Right ventricle myocardium inferior (tissue), 1 donor: ENCODE data around the gene UTF1. TPM values are rescaled to one million over a fixed set of nuclear protein-coding genes. Genes with fewer than 3 reads are reported as not detected.
A peak's percentile ranks its signal among the peaks of the same experiment; 100 is the strongest.

Source experiments
- ATAC-seq: fragments of 200-7000 bp; cut with Tn5 transposase; one replicate; pipeline ENCODE4 v1.9.1; 2020; ENCODE audit warnings: mild to moderate bottlenecking, moderate library complexity
- DNase-seq: peaks from one replicate; pipeline ENCODE4 v3.0.0; 2021; ENCODE audit errors: missing footprints
- intact Hi-C: fragments of 100-400 bp; cut with DNase I; formaldehyde crosslinking; loops from one replicate; pipeline ENCODE4 v1.11.0; 2022
- long read RNA-seq: library from polyadenylated mRNA; unstranded; transcript quantifications from one replicate; pipeline ENCODE4 v2.0.0, GENCODE V29; 2021
- total RNA-seq: library from RNA; stranded (reverse); fragmentation: NEBNext Ultra II Directional; extraction: Animal tissue kit (Norgen Biotek cat#: 25700); gene quantifications from one replicate; pipeline ENCODE4 v1.2.1, GENCODE V29; 2021
- donor health status: DM: no; HTN: yes; CAD: no; lungs with severe emphysema.

UTF1 gene, protein sequence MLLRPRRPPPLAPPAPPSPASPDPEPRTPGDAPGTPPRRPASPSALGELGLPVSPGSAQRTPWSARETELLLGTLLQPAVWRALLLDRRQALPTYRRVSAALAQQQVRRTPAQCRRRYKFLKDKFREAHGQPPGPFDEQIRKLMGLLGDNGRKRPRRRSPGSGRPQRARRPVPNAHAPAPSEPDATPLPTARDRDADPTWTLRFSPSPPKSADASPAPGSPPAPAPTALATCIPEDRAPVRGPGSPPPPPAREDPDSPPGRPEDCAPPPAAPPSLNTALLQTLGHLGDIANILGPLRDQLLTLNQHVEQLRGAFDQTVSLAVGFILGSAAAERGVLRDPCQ
- not detected for total RNA-seq
- long read RNA-seq = 0 reads

DNA sequence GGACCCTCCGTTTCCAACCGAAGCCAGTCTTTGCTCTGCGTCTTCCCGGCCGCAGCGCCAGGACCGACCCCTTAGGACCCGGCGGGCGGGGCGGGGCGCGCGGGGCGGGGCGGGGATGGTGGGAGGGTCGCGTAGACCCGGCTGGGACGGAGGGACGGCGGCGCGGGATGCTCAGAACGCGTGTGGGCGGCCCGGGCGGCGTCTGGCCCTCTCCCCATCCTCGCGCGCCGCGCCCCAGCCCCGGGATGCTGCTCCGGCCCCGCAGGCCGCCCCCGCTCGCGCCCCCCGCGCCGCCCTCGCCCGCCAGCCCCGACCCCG is at the start of gene UTF1:
Gene UTF1, plus strand, starts transcription at position 174 of the 318 bp plus-strand sequence. Its CDS starts 72 bp downstream, at position 246.
- no peak for DNase-seq
- no peak for ATAC-seq
- intact Hi-C loops = no loop called here

DNA sequence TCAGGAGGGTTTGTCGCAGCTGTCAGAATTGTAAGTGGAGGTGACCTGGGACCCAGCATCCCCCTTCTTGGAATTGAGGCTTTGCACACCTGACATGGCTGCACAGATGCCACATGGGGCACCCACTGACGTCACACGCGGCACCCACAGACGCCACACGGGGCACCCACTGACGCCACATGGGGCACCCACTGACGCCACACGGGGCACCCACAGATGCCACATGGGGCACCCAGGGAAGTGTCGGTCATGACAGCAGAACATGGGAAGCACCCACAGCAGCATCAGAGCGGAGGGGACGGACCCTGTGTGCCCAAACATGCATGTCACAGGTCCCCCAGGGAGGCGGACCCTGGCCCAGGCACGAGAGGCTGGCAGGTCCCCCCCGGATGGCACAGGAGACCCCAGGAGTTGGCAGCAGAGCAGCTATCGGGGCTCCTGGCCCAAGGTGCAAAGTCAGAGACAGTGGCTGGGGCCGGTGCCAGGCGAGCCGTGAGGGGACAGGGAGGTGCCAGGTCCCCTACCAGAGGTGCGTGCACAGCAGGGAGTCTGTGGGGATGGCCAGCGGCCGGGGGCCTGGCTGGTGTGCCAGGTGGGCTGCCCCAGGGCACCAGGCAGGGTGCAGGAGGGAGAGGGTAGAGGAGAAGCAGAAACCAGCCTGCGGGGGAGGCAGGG is 48.9 kb upstream of the UTF1 start:
- intact Hi-C loops = no loop called here
- DNase-seq = peak; percentile 68
- ATAC-seq = no peak

DNA sequence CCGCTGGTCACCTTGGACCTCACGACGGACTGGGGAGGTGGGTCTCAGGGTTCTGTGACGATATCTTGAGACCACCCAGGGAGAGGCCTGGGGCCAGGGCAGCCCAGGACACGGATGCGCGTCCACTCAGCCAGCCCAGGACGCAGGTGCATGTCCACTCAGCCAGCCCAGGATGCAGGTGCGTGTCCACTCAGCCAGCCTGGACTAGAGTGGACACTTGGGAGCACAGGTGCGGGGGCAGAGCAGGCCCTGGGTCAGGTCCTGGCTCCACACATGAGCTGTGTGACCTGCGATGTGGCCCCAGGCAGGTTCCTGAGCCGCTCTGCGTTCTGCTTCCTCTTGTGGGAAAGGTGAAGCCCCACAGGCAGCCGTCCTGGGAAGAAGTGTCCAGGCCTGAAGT is 47.8 kb upstream of the UTF1 start:
- intact Hi-C loops = no loop called here
- ATAC-seq (no peak), DNase-seq (peak; percentile 56)

DNA sequence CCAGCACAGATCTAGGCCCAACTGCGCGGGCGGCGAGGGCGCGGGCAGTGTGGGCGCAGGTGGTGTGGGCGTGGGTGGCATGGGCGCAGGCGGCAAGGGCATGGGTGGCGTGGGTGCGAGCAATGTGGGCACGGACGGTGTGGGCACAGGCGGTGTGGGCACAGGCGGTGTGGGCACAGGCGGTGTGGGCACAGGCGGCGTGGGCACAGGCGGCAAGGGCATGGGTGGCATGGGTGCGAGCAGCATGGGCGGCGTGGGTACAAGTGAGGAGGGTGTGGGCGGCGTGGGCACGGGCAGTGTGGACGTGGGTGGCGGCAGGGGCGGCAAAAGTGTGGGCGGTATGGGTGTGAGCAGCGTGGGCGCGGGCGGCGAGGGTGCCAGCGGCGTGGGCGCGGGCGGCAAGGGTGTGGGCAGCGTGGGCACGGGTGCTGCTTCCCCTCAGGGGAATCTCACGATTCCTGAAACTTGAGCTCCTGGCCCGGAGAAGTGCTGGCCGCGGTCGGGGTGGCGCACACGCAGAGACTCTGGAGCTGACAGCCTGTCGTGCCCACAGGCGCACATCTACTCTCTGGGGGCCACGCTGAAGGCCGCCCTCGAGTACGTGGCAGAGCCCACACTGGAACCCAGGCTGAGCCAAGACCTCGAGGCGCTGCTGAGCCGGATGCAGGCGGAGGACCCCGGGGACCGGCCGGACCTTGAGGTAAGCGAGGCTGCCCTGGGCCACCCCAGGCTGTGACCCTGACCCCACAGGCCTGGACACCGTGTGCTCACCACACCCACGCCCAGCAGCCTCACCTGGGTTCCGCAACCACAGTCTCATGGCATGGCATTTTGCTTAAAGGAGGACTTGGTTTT is 47.0 kb upstream of the UTF1 start:
- DNase-seq (peak; percentile 54), ATAC-seq (no peak)
- intact Hi-C loops = no loop called here

DNA sequence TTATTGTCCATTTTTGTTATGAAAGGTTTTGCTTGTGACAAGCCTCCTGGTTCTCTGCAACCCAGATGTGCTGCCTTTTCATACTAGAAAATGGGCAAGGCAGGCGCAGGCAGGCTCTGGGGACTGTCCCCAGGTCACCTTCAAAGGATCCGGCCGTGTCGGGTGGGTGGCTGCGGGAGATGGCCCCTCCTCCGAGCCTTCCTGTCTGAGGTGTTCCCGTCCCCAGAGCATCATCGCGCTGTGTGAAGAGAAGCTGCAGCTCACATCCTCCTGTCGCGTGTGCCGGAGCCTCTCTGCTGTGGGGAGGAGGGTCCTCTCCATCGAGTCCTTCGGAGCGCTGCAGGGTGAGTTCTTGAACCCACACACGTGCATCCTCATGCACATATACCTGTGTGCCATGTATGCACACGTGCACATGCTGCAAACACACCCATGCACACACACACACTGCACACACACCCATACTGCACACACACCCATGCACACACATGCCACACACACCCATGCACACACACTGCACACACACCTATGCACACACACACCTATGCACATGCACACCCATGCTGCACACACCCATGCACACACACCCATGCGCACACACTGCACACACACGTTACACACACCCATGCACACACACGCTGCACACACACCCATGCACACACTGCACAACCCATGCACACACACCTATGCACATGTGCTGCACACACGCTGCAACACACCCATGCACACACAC is 46.2 kb upstream of the UTF1 start:
- ATAC-seq = no peak
- intact Hi-C loops = no loop called here
- DNase-seq = peak; percentile 30

DNA sequence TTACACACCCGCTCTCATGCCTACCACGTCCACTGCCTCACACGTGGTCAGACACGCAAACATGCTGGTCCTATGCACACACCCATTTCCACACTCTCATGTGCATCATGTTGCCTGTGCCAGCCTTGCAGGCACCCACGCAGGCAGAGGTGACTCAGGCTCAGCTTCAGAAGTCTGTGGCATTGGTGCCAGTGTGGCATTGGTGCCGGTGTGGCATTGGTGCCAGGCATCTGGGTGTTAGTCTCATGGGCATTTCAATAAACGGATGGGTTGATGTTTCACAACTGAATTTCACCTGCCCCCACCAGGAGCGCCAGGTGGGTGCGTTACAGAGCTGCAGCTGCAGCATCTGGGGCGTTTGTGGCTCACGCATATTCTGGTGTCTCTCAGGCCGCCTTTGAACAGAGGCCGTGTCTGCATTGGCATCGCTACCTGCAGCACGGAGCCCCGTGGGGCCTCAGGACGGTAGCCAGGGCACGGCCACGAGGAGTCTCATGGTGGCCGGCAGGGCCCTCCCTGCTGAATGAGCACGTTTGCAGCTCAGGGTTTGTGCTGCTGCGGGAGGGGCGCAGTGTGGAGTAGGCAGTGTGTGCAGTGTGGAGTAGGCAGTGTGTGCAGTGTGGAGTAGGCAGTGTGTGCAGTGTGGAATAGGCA is 45.3 kb upstream of the UTF1 start:
- intact Hi-C loops = no loop called here
- ATAC-seq = no peak
- peak; percentile 48 for DNase-seq

DNA sequence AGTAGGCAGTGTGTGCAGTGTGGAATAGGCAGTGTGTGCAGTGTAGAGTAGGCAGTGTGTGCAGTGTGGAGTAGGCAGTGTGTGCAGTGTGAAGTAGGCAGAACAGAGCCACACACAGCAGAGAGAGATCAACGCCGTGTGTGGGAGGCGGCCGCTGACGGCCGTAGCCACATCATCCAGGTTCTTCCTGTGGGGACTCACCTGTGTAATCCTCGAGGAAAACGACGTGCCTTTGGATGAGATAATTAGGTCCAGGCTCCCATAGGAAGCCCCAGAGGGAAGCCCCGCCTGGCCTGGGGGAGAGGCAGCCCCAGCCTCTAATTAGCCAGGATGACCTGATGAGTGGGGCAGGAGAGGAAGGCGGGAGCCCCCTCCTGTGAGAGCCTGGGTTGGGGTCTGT is 44.6 kb upstream of the UTF1 start:
- intact Hi-C loops = no loop called here
- ATAC-seq (no peak), DNase-seq (peak; percentile 18)

DNA sequence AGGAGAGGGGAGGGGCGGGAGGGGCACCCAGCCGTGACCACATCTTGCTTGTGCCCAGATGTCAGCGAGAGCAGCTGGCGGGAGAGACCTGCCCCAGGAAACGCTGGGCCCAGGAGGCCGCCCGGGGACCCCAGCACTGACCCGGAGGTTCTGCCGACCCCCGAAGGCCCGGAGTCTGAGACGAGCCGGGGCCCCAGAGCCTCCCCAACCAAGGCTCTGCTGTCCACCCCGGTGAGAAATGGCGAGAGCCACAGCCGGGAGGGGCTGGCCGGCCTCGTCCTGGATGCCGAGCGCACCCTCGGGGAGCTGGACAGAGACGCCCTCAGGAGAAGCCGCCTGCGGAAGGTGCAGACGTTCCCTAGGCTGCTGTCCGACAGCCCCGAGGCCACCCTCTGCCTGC is 44.1 kb upstream of the UTF1 start:
- intact Hi-C loops = no loop called here
- DNase-seq (peak; percentile 11), ATAC-seq (no peak)

DNA sequence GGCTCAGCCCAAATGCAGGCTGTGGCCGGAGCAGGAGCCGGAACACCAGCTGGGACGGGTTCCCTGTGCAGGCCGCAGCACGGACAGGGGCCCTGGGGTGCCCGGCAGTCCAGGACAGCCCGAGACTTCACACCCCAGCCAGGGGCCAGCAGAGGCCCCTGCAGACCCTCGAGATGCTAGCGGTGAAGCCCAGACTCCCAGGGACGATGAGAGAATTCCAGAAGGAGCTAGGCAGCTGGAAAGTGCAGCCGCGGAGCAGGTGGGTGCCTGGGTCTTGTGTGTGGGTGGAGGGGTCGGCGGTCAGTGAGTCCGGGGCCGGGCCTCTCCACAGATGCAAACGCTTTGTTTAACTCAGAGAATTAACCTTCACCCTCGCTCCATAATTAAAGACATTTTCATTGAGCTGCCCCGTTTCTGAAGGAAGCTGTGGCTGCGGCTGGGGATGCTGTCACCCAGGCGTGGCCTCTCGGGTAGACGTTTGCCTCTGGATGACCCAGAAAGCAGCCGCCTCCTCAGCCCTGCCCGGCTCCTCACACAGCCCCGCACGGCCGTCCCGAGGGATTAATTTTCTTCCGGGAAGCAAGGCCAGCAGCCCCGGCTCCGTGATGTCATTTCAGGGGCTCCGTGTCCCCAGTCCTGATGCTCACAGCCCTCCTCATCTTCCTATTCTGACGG is 43.5 kb upstream of the UTF1 start:
- DNase-seq (peak; percentile 55), ATAC-seq (no peak)
- intact Hi-C loops = no loop called here

DNA sequence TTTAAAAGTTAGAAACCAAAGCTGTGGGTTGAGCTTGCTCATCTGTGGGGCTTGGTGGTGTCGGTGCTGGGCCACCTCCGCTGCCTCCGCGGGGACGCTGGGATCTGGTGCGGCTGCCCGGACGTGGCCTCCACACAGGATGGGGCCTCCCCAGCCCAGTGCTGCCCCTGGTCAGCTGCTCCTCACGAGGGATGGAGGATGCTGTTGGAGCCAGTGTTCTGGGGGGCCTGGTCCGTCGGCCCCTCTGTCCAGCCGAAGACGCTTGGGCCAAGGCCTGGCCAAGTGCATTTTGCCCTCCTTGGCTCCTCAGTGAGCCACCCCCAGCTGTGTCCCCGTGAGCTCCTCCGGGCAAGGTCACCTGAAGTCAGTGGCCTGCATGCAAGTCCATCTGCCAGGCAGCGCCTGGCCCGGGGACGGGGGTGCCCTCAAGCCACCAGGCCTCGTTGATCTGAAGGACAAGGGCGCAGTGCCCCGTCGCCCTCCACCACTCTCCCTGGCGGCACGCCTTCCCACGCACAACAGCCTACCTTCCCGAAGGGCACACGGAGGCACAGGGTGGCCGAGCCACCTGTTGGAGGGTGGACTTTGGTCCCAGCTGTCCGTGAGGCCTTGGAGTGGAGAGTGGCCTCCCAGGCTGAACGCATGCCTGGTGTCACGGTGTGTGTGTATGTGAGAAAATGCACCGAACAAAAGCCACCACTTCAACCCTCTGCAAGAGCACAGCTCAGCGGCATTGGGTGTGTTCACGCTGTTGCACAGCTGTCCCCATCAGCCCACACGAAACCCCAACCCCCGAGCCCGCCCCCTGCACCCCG is 42.7 kb upstream of the UTF1 start:
- DNase-seq (peak; percentile 58), ATAC-seq (no peak)
- intact Hi-C loops = no loop called here

DNA sequence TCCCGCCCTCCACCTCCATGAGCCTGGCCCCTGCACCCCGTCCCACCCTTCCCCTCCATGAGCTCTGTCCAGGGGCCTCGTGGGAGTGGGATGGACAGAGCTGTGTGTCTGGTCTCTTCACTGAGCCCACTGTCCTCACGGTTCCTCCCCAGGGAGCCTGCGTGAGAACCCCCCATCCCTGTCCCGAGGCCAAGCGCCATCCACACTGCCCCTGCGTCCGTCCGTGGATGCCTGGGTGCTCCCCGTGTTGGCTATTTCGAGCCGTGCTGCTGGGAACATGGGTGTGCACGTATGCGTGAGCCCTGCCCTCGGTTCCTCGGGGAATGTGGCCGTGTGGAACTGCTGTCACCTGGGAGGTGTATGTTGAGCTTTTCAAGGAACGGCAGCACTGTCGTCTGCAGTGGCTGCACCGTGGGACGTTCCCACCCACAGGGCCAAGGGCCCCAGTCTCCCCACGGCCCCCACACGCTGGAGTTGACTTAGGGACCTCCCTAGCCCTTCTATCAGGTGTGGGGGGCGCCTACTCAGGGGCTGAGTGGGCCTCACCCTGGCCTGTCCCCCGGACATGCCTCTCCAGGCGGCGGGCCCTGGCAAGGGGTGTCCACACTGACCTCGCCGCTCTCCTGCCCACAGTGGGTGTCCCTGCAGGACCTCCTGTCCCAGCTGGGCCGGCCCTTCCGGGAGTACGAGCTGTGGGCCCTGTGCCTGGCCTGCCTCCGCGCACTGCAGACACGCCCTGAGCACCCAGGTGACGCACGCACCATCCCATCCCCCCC is 41.9 kb upstream of the UTF1 start:
- DNase-seq (peak; percentile 50), ATAC-seq (no peak)
- intact Hi-C loops = no loop called here

DNA sequence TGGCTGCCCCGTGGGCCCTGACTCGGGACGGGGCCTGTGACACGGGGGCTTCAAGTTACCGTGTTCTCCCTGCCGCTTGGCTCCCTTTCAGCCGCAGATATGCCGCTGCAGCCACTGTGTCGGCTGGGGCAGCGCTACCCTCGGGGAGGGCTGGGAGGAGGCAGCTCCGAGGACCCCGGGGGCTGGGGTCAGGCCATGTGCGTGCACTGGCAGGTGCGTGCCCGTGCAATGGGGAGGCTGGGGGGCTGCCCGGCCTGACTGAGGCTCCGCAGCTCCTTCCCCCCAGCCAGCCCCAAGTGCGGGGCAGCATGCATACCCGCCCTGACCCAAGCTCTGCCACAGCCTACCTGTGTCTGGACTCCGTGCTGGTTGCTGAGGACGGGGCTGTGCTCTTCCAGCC is 40.8 kb upstream of the UTF1 start:
- DNase-seq = peak; percentile 43
- no peak for ATAC-seq
- intact Hi-C loops = no loop called here

DNA sequence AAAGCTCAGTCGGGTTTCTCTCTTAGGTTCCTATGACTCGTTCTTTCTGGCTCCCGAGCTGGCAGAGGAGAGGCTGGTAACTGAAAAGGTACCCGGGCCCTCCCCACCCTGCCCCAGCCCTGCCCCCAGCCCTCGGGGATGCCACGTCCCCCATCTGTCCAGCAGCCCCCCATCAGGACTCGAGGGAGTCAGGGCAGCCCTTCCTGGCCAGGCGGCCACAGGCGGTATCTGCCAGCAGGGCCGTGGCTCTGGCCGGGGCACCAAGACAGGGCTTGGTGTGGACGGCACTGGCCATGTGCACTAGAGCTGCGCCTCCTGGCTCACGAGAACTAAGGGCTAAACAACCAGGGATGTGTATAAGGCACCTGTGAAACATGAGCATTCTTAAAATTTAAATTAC is 40.3 kb upstream of the UTF1 start:
- peak; percentile 61 for DNase-seq
- intact Hi-C loops = no loop called here

DNA sequence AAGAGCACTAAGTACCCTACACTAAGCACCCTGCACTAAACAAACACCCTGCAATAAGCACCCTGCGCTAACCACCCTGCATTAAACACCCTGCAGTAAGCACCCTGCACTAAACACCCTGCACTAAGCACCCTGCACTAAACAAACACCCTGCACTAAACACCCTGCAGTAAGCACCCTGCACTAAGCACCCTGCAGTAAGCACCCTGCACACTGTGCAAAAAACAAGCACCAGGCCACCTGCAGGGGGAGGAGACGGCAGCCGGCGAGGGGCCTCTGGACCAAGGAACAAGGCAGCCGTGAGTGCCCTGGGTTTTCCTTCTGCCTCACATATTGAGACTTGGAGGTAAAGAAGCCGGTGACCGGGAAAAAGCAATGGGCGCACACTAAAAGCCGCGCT is 39.8 kb upstream of the UTF1 start:
- intact Hi-C loops = no loop called here
- DNase-seq = peak; percentile 42

More for the DNA sequence above, 40.3 kb upstream of the UTF1 start:
- ATAC-seq = no peak

DNA sequence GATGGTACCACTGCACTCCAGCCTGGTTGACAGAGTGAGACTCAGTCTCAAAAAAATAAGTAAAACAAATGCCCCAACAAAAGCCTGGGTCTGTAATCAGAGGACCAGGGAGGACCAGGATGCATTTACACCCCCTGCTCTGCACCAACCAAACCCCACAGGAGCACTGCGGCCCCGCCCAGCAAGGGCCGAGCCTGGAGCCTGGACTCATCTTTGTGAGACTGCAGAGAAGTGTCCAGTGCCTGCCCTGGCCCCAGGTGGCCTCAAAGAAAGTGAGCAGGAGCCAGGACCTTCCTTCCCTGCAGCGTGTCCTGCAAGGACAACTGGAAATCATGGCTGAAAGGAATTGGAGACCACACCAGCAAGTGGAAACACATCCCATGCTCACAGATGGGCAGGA is 38.4 kb upstream of the UTF1 start:
- intact Hi-C loops = no loop called here
- ATAC-seq = no peak
- peak; percentile 39 for DNase-seq

More for the DNA sequence above, 39.8 kb upstream of the UTF1 start:
- no peak for ATAC-seq

DNA sequence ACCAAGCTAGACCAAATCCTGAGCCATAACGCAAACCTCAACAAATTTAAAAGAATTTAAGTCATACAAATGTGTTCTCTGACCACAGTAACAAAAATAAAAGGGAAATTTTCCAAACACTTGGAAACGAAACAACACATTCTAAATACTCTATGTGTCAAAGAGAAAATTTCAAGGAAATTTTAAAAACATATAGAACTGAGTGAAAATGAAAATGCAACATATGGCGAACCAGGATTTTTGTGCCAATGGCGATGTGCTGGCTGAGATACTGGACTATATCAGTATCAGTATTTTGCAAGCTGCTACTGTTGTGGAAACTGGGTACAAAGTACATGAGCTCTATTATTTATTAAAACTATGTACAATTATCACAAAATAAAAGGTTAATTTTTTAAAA is 35.9 kb upstream of the UTF1 start:
- intact Hi-C loops = no loop called here
- ATAC-seq (no peak), DNase-seq (no peak)

DNA sequence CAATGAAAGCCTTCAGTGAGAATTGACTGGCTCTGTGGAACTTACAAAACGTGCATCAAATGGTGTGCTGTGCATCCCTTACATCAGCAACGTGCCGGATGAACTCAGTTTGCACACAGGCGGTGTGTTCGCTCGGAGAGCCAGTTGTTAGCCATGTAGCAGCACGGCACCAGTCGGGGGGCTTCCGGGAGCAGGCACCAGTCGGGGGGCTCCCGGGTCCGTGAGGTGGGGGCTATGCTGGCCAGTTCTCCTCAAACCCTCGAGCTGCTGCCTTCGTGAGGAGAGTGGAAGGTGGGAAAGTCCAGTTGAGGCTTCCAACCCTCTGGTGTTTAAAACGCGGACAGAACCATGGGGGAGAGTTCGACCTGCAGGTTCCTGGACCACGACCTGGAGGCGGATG is 34.9 kb upstream of the UTF1 start:
- no peak for ATAC-seq
- intact Hi-C loops = no loop called here

More for the DNA sequence above, 34.9 kb upstream of the UTF1 start:
- no peak for DNase-seq
